DMS79 (cell line): ENCODE results near the gene LPXN.

Source experiments
- DNase-seq: peaks from one replicate; lab custom pipeline; 2025; lab: John Stamatoyannopoulos, UW

The LPXN gene

GRCh38 chr11:58524232-58525036 is 51.2 kb downstream of the LPXN start:
- peak; percentile 22 for DNase-seq

GRCh38 chr11:58513747-58514367 is 61.8 kb downstream of the LPXN start:
- no peak for DNase-seq

GRCh38 chr11:58511636-58512035 is 64.0 kb downstream of the LPXN start:
- DNase-seq = no peak

- DNase-seq = no peak
Measured at GRCh38 chr11:58509748-58510147, 65.9 kb downstream of the LPXN start.

GRCh38 chr11:58508814-58509213 is 66.8 kb downstream of the LPXN start:
- DNase-seq = no peak

- DNase-seq = no peak
Measured at GRCh38 chr11:58508005-58508404, 67.7 kb downstream of the LPXN start, which contains the start of gene OR5B21. OR5B21 (minus strand) TSS chr11:58508105; CDS start chr11:58508105, 0 bp downstream.

- DNase-seq = no peak
Measured at GRCh38 chr11:58507355-58507754, 68.3 kb downstream of the LPXN start.

GRCh38 chr11:58506935-58507334 is 68.7 kb downstream of the LPXN start:
- no peak for DNase-seq

- no peak for DNase-seq
Measured at GRCh38 chr11:58505849-58506248, 69.8 kb downstream of the LPXN start.

GRCh38 chr11:58504232-58504631 is 71.4 kb downstream of the LPXN start:
- DNase-seq = no peak

- no peak for DNase-seq
Measured at GRCh38 chr11:58503361-58503856, 72.2 kb downstream of the LPXN start.

GRCh38 chr11:58502004-58502403 is 73.7 kb downstream of the LPXN start:
- no peak for DNase-seq

GRCh38 chr11:58498464-58498863 is 77.2 kb downstream of the LPXN start:
- DNase-seq = no peak

GRCh38 chr11:58497951-58498350 is 77.7 kb downstream of the LPXN start:
- DNase-seq = no peak

- no peak for DNase-seq
Measured at GRCh38 chr11:58495906-58496305, 79.8 kb downstream of the LPXN start.

GRCh38 chr11:58494101-58494500 is 81.6 kb downstream of the LPXN start:
- DNase-seq = no peak

- no peak for DNase-seq
Measured at GRCh38 chr11:58493676-58494075, 82.0 kb downstream of the LPXN start.

GRCh38 chr11:58490827-58491226 is 84.8 kb downstream of the LPXN start:
- DNase-seq = no peak

GRCh38 chr11:58487170-58487569 is 88.5 kb downstream of the LPXN start:
- no peak for DNase-seq

GRCh38 chr11:58485961-58486360 is 89.7 kb downstream of the LPXN start:
- DNase-seq = no peak
